Fibroblast of skin of scalp (primary cell): Measurements from ENCODE around the gene RNLS. TPM values are rescaled to one million over a fixed set of nuclear protein-coding genes. Genes with fewer than 3 reads are reported as not detected.

Experiments
- DNase-seq: peaks from one replicate; pipeline ENCODE4 v3.0.0-alpha.2; 2013
- polyA plus RNA-seq, 2 experiments: library from polyadenylated mRNA; unstranded; fragments of 120-200 nt; gene quantifications; one replicate each; pipeline ENCODE4 v1.2.1, GENCODE V29; 2013; ENCODE audit not compliant: insufficient read length in 2 of 2

RNLS gene
- polyA plus RNA-seq (2013, experiment 1 of 2; ENCODE audit: insufficient read length), result 7.0 TPM
- polyA plus RNA-seq (2013, experiment 2 of 2; ENCODE audit: insufficient read length), result 6.7 TPM

DNA sequence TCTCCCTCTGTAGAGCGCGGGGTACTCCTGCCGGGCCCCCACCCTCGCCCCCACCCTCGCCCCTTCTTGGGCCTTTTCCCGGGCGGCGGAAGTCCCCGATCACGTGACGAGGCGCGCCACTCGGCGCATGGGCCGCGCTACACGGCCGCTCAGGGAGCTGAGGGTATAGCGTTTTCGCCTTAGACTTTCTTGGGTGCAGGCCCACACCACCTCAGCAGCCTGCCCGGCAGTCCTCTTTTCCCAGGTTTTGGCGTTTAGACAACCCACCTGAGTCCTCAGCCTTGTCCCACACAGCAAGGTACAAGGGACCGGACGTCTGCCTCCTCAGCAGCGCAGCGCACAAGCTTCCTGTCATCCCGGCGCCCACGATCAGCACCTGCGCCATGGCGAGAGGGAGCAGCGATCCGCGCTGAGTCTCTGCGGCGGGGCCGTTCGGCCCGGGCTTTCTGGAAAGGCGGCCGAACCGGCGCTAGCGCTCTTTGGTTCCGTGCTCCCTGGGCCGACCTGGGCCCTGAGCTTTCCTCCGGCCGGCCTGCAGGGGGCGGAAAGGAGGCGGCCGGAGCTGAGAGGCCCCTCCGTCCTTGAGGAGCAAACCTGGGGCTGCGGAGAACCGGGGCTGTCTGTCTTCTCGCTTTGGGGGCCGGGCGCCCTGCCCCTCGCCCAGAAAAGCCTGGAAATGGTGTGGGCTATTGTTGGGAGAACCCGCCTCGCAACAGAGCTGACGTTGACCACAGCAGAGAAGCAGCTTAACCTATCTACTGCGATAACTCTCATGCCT lies at the start of gene RNLS:
TSS of gene RNLS (minus strand) at position 513 of the 778 bp plus-strand sequence.
- DNase-seq, result peak; percentile 67

DNA sequence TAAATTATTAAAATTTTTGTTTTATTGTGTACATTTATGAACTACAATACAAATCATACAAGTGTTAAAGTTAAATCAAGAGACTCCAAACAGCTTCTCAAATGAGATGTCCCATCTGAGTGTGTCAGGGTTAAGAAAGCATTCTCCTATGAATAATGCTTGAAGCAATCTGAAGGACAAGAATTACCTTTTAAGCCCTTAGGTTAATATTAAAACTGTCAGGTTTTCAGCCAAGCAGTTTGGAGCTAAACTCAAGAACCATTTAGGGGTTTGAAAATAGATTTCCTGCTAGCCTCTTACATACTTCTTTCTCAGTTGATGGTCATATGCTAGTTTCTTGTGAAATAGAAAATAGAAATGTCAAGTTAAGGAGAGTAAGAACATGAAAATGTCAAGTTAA lies 41.7 kb upstream of the RNLS start:
- DNase-seq, result no peak

DNA sequence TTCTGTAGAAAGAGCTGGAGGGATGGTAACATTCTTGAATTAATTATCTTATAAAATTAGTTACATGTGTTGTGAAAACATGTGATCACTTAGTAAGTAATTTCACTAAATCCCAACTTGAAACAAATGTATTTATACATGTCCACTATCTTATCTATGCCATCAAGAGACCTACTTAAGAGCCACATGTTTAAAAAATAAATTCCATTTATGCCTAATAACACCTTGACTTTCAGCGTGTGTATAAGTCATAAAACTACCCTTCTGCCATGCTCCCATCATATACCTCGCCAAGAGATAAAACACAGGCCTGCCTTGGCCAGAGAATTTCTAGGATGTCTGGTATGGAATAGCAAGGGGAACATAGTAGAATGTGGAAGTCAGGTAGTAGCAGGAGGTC lies 40.7 kb upstream of the RNLS start:
- no peak for DNase-seq

DNA sequence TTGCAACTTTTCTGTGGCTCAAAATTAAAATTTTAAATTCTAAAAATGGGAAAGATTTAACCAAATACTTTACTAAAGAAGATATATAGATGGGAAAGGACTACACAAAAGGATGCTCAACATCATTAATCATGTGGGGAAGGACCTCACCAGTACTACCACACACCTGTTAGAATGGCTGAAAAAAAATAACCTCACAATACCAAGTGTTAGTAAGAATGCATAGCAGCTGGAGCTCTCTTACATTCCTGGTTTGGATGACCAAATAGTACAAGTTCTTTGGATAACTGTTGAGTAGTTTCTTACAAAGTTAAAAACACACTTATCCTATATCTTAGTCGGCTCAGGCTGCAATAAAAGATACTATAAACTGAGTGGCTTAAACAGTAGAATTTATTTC lies 37.3 kb upstream of the RNLS start:
- no peak for DNase-seq

DNA sequence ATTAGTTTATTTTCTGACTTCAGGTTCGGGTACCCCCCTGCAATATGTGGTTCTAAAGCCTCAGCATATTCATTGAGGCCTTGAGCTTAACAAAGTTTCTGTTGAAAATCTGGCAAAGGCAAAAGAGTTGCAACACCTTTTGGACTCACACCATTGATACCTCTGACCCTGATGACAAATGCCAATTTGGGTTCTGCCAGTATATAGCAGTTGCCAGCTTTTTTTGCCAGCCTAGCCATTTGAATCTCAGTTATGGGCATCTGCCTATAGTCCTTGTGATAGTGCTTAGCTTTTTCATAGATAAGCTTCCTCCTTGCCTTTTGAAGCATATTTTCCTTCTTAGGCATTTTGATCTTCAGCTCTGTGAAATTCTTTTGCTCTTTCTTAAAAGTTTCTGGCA lies 35.4 kb upstream of the RNLS start:
- DNase-seq, result no peak

DNA sequence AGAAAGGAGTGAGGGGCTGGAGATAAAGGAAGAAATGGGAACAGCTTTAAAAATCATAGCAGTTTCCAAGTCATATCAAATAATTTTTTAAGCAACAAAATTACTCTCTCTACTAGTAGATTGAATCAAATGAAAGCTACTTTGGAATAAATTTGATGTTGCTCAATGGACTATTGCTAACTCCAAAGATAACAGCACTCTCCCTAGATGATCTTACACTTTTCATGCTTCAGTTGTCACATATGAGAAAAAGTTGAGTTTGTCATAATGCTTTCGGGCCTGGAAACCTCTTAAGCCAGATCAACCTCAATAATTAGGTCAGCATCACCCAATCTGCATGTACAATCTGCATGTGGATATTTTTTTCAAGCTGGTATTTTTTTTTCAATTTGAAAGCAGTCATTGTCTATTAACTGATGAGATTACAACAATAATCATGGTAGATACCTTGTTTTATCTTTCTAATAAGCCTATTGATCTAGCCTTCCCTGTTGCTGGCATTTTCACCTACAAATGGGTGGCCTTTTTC lies 34.7 kb upstream of the RNLS start:
- DNase-seq, result no peak

DNA sequence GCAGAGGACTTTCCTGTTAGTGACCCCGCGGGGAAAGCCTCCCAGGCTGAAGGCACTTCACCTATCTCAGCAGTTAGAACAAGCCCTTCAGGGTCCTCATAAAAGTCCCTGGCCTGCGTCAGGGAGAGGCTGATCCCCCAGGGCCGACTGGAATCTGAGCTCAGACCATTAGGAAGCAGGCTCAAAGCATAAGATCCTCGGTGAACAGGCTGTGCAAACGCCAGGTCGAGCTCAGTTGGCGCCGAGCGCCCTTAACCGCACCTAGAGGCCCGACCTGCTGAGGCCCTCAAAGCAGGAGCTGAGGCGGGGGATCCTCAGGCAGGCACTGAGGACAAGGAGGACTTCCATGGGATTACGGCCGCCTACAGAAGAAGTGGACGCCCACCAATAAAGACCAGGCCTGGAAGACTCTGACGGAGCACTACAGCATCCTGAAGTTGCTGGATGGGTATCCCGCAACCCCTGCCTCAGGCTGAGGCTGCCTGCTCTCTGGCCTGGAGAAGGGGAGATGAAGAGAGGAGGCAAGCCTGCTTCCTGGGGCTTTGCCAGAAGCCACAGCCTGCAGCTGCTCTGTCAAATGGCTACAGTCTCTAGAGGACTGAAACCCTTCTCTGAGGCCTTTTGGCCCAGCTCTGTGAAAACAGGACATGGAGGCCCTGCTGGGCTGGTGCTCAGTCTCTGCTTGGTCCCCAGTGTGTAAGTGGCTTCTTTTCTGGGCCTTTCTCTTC lies 33.3 kb upstream of the RNLS start:
- peak; percentile 30 for DNase-seq

DNA sequence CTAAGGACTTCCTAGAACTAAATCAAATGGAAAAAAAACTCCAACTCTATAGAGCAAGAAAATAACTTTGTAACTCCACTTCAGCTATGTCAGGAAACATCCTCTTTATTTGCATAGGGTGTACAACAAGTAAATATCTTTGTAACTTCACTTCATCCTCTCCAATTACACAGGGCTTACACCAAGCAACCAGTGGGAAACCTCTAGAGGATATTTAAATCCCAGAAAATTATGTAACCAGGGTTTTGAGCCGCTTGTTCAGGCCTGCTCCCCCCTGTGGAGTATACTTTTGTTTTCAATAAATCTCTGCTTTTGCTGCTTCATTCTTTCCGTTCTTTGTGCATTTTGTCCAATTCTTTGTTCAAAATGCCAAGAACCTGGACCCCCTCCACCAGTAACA lies 25.7 kb upstream of the RNLS start:
- DNase-seq, result peak; percentile 29

DNA sequence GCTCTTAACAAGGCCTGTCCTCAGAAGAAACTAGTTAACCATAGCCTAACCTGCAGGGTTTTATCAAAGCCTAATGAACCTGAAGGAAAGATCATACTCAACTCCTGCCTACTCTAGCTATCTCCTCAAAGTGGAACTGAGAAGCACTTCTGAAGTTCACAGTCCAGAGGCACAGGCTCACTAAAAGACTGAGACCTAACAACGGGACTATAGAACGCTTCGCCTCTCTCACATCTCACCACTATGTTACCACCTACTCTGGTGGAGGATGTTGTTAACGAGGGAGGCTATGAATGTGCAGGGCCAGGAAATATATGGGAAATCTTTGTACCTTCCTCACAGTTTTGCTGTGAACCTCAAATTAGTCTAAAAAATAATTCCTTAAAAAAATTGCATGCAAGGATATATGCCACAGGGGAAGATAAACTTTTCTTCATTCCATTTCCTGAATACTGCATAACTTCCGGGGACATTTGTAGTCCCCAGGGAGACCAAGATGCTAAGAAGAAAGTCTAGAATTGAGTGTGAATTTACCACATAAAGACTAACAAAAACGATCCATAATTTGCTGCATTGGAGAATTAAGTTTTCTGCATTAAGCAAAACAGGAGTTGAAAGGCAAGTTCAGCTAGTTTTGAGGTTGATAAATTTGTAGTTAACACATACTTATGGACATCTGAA lies 25.1 kb upstream of the RNLS start:
- DNase-seq, result no peak

DNA sequence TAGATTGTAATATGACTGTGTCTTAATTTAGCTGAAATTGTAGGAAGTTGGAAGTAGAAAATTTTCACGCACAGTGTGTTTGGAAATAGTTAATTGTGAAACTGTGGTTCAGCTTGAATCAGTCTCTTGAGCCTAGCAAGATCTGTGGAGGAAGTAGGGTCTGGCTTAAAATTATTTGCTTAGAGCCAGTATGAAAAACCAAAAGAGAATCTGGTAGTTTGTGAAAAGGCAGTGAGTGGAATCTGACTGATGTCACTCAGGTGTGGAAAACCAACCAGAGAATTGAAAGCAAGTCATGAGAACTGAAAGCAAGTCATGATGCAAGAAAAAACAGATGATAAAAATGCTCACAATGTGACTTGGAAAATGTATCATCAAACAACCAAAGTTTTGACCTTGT lies 14.9 kb upstream of the RNLS start:
- no peak for DNase-seq

DNA sequence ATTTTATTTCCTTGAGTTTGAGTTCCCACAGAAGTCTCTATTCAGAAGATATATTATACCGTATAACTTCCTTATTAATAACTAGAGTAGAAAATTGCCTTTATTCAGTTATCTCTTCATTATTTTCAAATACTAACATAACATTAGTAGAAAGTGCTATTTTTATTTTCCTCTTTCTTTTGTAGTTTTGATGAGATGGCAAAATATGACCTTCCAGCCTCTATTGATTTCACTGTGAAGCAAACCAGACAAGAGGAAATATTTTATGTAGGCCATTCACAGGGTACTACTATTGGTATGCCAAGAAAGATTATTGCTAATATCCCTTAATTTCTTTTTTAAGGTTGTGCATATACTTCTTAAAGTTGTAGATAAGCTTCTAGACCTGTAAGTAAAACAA lies 11.4 kb upstream of the RNLS start:
- DNase-seq, result no peak

DNA sequence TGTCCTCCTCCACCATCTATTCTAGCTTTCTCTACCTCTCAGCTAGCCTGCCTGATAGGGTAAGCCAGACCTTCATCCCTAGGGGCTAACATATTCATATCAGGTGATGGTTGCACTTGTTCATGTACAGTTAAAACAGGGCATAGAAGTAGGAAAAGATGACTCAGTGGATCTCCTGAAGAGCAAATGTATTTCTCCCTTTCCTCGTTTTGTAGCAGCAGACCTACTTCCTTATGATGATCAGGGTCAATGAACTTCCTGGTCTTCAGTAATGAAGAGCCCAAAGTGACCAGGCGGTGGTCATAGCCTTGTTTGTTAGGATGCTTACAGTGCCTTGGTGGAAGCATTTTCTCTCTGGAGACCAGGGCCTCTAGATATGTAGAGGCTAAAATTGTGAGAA lies 9.8 kb upstream of the RNLS start:
- no peak for DNase-seq

DNA sequence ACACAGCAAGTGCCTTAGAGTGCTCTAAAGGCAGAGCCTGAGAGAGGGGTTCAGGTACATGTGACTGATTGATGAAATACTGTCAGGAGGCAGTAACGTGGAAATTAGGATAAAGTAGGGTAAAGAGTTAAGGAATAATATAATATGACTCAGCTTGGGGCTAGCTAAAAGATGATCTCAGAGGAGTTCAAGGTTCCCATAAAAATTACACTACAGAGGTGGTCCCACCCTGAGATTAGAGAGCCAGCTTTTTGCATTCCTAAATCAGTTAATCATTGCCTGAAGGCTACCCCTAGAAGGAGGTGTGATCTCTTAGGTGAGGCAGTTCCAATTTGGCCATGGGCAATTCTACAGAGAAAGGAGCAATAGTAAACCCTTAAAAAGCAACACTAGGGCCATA lies 9.3 kb upstream of the RNLS start:
- no peak for DNase-seq

DNA sequence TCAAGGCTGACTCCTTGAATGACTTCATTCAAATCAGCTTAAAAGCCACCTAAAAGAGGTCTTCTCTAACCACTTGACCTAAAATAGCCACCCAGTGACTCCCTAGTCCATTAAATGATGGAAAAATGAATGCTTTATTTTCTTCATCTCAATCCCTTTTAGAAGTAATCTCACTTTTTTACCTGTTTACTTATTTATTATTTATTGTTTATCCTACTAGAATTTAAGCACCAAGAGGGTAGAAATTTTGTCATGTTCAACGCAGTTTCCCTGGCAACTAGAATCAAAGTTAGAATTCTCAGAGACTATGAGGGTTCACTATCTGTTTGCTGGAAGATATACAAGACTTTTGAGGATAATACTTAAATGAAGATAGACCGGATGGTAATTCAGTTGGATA lies 3.3 kb upstream of the RNLS start, which contains the start of gene LIPJ:
TSS of gene LIPJ (plus strand) at position 301 of the 400 bp plus-strand sequence. CDS start 3,926 bp downstream, outside the sequence.
- no peak for DNase-seq

DNA sequence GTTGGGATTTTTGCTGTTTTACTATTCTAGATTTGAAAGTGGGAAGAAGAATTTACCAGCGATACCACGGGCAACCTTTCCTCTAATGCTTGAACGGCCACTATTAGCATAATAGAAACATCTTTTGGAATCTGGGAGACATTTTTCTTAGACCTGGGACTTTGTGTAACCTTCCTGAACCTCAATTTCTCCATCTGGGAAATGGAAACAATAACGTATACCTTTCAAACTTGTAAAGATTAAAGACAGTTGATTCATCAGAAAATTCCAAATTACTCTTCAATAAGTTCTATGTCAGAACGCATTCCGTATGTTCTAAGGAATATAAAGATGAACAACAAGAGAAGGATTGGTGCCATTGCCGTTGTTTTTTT lies 453 bp upstream of the RNLS start:
- DNase-seq, result no peak

DNA sequence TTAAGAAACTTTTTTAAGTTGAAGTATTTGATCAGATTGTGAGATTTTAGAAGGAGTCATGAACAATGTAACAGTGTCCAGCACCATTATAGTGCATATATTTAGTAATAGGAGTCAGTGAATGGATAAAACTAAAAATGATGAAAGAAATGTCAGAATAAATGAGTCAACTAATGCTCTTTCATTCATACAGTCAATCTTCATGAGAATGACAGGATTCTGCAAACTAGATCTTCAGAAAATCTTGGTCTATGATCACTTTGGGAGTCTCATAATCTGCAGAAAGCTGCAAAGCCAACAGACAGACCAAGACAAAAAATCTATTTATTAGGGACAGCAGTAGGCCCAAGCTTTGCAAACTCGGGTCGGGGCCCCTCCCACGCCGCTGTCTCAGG lies 710 bp downstream of the RNLS start:
- no peak for DNase-seq

DNA sequence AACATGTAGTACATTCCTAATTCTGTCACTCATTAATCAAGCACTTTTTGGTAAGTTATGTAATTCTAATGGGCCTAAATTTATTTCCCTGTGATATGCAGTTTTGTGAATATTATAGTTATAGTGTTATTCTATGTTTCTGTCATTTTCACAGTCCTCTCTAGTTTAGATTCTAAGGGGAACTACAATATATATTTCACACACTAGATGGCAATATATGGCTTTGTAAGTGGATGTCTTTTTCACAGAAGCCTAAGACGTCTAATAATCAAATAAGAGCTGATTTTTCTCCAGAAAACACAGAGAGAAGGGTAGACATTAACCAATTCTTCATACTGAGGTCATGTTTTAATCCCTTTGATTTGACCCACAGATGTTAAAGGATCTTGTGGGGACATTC lies 18.0 kb downstream of the RNLS start:
- DNase-seq, result peak; percentile 47

DNA sequence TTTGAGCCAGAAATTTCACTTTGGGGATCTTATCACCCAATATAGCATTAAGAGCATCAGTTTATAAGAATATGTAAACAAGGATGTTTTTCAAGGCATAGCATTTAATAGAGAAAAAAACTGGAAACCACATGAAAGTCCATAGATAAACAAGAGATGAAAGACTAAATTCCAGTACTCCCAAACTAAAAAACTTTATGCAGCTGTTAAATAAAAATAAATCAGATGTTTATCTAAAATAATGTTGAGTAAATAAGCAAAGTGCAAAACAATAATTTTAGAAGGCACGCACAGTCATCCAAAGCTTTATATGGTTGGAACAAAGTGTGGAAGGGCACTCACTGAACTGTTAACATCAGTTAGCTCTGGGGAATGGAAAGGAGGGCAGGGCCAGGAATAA lies 21.0 kb downstream of the RNLS start:
- no peak for DNase-seq

DNA sequence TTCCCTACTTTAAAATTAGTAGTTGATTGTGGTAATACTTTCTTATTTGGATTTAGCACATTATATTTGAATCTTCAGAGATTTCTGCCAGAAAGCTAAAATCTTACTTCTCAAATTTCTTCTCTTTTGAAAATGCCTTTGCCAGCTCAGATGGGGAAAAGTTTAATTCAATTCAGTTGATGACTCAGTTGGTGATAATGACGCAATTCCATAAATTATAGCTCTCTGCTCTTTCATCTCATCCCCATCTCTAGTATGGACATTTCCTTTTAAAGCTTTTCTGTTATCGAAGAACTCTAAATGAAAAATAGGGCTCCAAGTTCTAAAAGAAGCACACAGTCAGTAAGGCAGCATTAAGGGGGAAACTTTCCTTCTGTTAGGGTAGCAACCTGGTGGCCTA lies 25.5 kb downstream of the RNLS start:
- DNase-seq, result peak; percentile 60

DNA sequence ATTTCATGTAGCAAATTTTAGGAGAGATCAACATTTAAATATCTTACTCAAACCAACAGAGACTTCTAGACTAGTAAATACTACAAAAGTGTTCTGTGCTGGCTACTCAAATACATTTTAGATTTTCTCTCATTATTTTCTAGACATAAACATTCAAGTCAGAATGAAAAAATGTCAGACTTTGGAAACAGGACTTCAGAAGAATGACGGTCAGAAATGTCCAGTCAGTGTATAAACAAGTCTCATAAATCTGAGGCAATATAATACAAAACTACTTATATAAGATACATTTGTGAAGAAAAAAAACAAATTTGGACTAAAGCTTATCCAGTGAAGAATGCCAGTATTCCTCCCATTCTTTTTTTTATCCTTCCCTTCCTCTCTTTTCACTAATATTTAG lies 25.9 kb downstream of the RNLS start:
- DNase-seq, result peak; percentile 21

DNA sequence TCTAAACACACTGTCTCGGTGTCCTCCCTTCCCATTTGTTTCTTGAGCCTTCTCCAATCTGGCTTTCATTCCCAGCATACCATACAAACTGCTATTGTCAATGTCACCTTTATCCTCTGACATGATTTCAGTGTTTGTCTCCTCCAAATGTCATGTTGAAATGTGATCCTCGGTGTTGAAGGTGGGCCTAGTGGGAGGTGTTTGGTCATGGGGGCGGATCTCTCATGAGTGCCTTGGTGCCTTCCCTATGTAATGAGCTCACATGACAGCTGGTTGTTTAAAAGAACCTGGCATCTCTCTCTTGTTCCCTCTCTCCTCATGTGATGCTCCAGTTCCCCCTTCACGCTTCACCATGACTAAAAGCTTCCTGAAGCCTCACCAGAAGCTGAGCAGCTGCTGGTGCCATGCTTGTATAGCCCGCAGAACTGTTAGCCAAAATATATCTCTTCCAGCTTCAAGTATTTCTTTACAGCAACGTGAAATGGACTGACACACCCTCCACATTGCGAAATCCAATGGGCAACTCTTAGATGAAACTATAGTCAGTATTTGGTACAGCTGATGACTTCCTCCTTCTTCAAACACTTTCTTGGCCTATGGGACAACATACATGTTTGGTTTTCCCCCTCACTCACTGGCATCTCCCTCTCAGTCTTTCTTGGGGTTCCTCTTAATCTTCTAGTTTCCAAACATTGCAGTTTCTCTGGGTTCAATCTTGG lies 27.8 kb downstream of the RNLS start:
- no peak for DNase-seq

DNA sequence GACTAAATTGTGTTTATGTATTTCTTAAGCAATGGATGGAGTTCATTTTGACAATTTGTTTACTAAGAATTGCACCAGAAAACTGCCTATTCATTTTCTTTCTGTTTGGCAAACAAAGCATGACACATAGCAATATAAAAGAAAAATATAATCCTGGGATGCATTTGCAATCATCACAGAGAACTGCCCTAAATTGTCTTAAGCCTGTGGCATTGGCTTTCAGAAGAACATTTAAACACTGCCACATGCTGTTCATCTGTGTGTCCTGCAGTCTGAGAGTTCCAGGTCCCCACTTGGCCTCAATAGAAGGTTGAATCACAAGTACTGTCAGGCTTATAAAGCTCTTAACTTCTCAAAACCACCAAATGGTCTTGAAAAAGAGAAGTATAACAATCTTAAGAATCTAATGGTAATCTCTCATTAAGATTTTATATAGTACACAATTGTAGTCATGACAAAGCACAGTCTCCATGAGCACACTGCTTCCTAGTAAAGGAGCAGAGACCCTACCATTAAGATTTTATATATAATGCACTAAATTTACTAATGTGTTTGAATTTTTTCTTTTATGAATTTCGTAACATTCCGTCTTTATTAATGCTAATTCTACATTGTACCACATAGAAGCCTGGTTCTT lies 29.9 kb downstream of the RNLS start:
- peak; percentile 75 for DNase-seq
